GM23338 (cell line): ENCODE data around the gene SPANXD. TPM values are rescaled to one million over a fixed set of nuclear protein-coding genes. Genes with fewer than 3 reads are reported as not detected.

Experiments
- ATAC-seq: fragments of 200-7000 bp; cut with Tn5 transposase; 3 replicates; pipeline ENCODE4 v1.9.1; 2020
- DNase-seq: peaks from one replicate; pipeline ENCODE4 v3.0.0-alpha.2; 2015; ENCODE audit warnings: low spot score
- H2AFZ ChIP-seq: fragments of 200-600 bp; sonication (generic); 2 replicates; pipeline ENCODE4 v1.8.0; 2016; ENCODE audit warnings: antibody characterized with exemption, mild to moderate bottlenecking, moderate library complexity
- H3F3A ChIP-seq: fragments of 200-600 bp; sonication (generic); replicated peaks from 2 replicates; pipeline ENCODE4 v1.8.0; 2017; ENCODE audit warnings: antibody characterized with exemption, mixed run types, low read depth
- H3K27ac ChIP-seq: fragments of 200-600 bp; sonication (generic); 2 replicates; pipeline ENCODE4 v1.6.1; 2016; ENCODE audit warnings: low read depth
- H3K27me3 ChIP-seq: fragments of 200-600 bp; sonication (generic); 2 replicates; pipeline ENCODE4 v1.8.0; 2016; ENCODE audit warnings: mild to moderate bottlenecking, mixed run types, moderate library complexity; ENCODE audit not compliant: insufficient read depth
- H3K36me3 ChIP-seq: fragments of 200-600 bp; sonication (generic); 2 replicates; pipeline ENCODE4 v1.8.0; 2016; ENCODE audit warnings: mild to moderate bottlenecking; ENCODE audit not compliant: insufficient read depth
- H3K4me1 ChIP-seq: fragments of 200-600 bp; sonication (generic); 2 replicates; pipeline ENCODE4 v1.8.0; 2016; ENCODE audit warnings: mild to moderate bottlenecking, moderate library complexity; ENCODE audit not compliant: insufficient read depth
- H3K4me2 ChIP-seq: fragments of 200-600 bp; sonication (generic); 2 replicates; pipeline ENCODE4 v1.7.1; 2017; ENCODE audit warnings: mixed run types
- H3K4me3 ChIP-seq: fragments of 200-600 bp; sonication (generic); 2 replicates; pipeline ENCODE4 v1.6.1; 2016; ENCODE audit warnings: mixed run types
- H3K79me2 ChIP-seq: fragments of 200-600 bp; sonication (generic); replicated peaks from 2 replicates; pipeline ENCODE4 v1.8.0; 2017; ENCODE audit warnings: mild to moderate bottlenecking; ENCODE audit not compliant: insufficient read depth
- H3K9me2 ChIP-seq: fragments of 200-600 bp; sonication (generic); 2 replicates; pipeline ENCODE4 v1.8.0; 2017; ENCODE audit not compliant: insufficient read depth
- H4K20me1 ChIP-seq: fragments of 200-600 bp; sonication (generic); replicated peaks from 2 replicates; pipeline ENCODE4 v1.8.0; 2017; ENCODE audit warnings: mild to moderate bottlenecking; ENCODE audit not compliant: insufficient read depth
- H3K27ac Mint-ChIP-seq: 2 replicates; pipeline ENCODE4 v1.8.0; 2020; ENCODE audit warnings: inconsistent platforms, mild to moderate bottlenecking, moderate library complexity, mixed read lengths
- H3K27me3 Mint-ChIP-seq: 3 replicates; pipeline ENCODE4 v1.8.0; 2022; ENCODE audit warnings: low read depth, mild to moderate bottlenecking, moderate library complexity, mixed read lengths, inconsistent platforms; ENCODE audit not compliant: insufficient read depth, poor library complexity
- H3K36me3 Mint-ChIP-seq: 3 replicates; pipeline ENCODE4 v1.8.0; 2021; ENCODE audit warnings: low read depth, mild to moderate bottlenecking, inconsistent platforms, moderate library complexity, mixed read lengths
- H3K4me1 Mint-ChIP-seq: 3 replicates; pipeline ENCODE4 v1.8.0; 2020; ENCODE audit warnings: mild to moderate bottlenecking, inconsistent platforms, mixed read lengths
- H3K4me3 Mint-ChIP-seq: 3 replicates; pipeline ENCODE4 v1.8.0; 2021; ENCODE audit warnings: moderate library complexity, mild to moderate bottlenecking, inconsistent platforms, mixed read lengths
- H3K9me3 Mint-ChIP-seq: 3 replicates; pipeline ENCODE4 v1.8.0; 2020; ENCODE audit warnings: moderate library complexity, mild to moderate bottlenecking, inconsistent platforms, mixed read lengths
- CREB1 ChIP-seq: fragments of 250-450 bp; sonication (Bioruptor Pico); IDR thresholded peaks from 2 replicates; pipeline ENCODE4 v1.5.0; 2020; ENCODE audit warnings: low read depth, mild to moderate bottlenecking, moderate library complexity
- NANOG ChIP-seq: IDR thresholded peaks from 2 replicates; pipeline ENCODE4 v1.6.1; 2016; ENCODE audit warnings: antibody characterized with exemption, borderline replicate concordance
- ZNF114 ChIP-seq: fragments of 250-450 bp; sonication (Bioruptor Pico); IDR thresholded peaks from 2 replicates; pipeline ENCODE4 v1.5.0; 2020; ENCODE audit warnings: mild to moderate bottlenecking, moderate library complexity
- polyA plus RNA-seq: library from polyadenylated mRNA; unstranded; fragments of >200 nt; fragmentation: Nextera tagmentation; extraction: Ambion mirVana; gene quantifications from 2 replicates; pipeline ENCODE4 v1.2.1, GENCODE V29; 2016
- total RNA-seq: library from RNA; depleted of rRNA; stranded (reverse); fragments of >200 nt; shearing (Covaris generic); gene quantifications from 2 replicates; pipeline ENCODE4 v1.2.3, GENCODE V29; 2014
- TF ChIP-seq, protein P1 (sequence below): IDR thresholded peaks from one replicate; pipeline ENCODE4 v1.6.1; 2018; ENCODE audit warnings: antibody characterized with exemption; ENCODE audit not compliant: unreplicated experiment
- TF ChIP-seq, protein P2 (sequence below), 2 experiments: fragments of 200-600 bp in 1 of 2; sonication (generic) in 1 of 2; conservative IDR thresholded peaks; 2 replicates each; pipeline versions ENCODE4 v1.5.1 to v1.6.1; 2016 to 2017; ENCODE audit warnings: antibody characterized with exemption in 2 of 2, low read depth in 2 of 2, mild to moderate bottlenecking in 2 of 2, moderate library complexity in 1 of 2

The SPANXD gene
- total and polyA plus RNA-seq, 2 experiments from 2014 or later = not detected

DNA sequence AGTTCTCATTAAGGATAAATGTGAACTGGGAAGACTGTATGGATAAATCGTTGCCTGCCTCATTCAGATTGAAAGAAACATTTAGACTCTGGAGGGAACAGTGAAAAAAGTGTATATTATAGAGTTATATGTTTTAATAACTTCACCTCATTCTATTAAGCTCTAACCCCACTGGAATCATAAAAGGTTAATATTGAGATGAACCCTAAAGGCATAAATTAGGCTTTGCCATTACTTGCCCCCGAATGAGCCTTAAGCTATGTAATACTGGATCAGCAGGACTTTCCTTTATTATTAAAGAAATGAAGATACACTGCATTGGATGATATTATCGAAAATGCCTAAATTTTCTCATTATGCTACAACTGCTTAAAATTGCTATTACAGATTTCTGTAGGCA lies 44.1 kb upstream of the SPANXD start (continued):
- TF ChIP-seq, protein P1, sequence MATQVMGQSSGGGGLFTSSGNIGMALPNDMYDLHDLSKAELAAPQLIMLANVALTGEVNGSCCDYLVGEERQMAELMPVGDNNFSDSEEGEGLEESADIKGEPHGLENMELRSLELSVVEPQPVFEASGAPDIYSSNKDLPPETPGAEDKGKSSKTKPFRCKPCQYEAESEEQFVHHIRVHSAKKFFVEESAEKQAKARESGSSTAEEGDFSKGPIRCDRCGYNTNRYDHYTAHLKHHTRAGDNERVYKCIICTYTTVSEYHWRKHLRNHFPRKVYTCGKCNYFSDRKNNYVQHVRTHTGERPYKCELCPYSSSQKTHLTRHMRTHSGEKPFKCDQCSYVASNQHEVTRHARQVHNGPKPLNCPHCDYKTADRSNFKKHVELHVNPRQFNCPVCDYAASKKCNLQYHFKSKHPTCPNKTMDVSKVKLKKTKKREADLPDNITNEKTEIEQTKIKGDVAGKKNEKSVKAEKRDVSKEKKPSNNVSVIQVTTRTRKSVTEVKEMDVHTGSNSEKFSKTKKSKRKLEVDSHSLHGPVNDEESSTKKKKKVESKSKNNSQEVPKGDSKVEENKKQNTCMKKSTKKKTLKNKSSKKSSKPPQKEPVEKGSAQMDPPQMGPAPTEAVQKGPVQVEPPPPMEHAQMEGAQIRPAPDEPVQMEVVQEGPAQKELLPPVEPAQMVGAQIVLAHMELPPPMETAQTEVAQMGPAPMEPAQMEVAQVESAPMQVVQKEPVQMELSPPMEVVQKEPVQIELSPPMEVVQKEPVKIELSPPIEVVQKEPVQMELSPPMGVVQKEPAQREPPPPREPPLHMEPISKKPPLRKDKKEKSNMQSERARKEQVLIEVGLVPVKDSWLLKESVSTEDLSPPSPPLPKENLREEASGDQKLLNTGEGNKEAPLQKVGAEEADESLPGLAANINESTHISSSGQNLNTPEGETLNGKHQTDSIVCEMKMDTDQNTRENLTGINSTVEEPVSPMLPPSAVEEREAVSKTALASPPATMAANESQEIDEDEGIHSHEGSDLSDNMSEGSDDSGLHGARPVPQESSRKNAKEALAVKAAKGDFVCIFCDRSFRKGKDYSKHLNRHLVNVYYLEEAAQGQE = no peak

DNA sequence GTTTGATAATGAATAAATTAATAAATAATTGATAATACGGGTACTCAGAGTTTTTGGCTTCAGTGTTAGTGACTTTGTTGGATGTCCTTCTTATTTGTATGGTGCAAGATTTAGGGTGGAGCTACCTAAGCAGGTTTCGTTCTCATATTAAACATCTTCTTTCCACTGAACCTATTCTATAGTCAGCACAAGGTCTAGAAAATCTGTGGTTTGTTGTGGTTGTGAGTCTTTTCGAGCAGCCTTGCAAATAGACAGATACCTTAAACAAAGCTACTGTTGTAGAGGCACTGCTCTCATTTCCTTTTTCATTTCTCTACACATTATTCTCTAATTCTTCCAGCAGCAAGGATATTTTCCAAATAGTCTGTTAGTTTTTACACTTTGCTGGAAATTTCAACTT lies 38.1 kb upstream of the SPANXD start:
- no peaks in the 10 kb centered on the region for H3K36me3 Mint-ChIP-seq
- H3K27me3 Mint-ChIP-seq = no peaks in the 10 kb centered on the region
- Histone ChIP-seq H3K27me3 (no peaks in the 10 kb centered on the region), H3K4me2 (no peak overlapping the region), H3K4me1 (no peaks in the 10 kb centered on the region), H4K20me1 (no peaks in the 10 kb centered on the region), H3K9me2 (no peaks in the 10 kb centered on the region), H3K36me3 (no peaks in the 10 kb centered on the region), H3K27ac (no peak overlapping the region), H3K4me3 (no peak overlapping the region), H3F3A (no peaks in the 10 kb centered on the region), H3K79me2 (no peaks in the 10 kb centered on the region), H2AFZ (no peak overlapping the region)
- no peak overlapping the region for H3K4me3 Mint-ChIP-seq
- H3K4me1 Mint-ChIP-seq = no peaks in the 10 kb centered on the region
- H3K9me3 Mint-ChIP-seq = no peaks in the 10 kb centered on the region
- H3K27ac Mint-ChIP-seq = no peak overlapping the region
- ATAC-seq (no peak), DNase-seq (no peak)
- no peak for TF ChIP-seq ZNF114 (CRISPR knock-in tag)
- TF ChIP-seq, protein P2, sequence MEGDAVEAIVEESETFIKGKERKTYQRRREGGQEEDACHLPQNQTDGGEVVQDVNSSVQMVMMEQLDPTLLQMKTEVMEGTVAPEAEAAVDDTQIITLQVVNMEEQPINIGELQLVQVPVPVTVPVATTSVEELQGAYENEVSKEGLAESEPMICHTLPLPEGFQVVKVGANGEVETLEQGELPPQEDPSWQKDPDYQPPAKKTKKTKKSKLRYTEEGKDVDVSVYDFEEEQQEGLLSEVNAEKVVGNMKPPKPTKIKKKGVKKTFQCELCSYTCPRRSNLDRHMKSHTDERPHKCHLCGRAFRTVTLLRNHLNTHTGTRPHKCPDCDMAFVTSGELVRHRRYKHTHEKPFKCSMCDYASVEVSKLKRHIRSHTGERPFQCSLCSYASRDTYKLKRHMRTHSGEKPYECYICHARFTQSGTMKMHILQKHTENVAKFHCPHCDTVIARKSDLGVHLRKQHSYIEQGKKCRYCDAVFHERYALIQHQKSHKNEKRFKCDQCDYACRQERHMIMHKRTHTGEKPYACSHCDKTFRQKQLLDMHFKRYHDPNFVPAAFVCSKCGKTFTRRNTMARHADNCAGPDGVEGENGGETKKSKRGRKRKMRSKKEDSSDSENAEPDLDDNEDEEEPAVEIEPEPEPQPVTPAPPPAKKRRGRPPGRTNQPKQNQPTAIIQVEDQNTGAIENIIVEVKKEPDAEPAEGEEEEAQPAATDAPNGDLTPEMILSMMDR (conservative IDR thresholded peaks at IDR 0.05; ENCODE audit: low read depth in 2 of 2) = no peak
- TF ChIP-seq NANOG = no peak
- no peak for TF ChIP-seq CREB1
- TF ChIP-seq, protein P1 = no peak
